Breast epithelium (tissue), 4 donors: ENCODE measurements around the gene SYTL3. TPM values are rescaled to one million over a fixed set of nuclear protein-coding genes. Genes with fewer than 3 reads are reported as not detected.

Experiments
- DNase-seq, 2 donors: peaks; one replicate each; pipeline ENCODE4 v3.0.0-alpha.2; 2019; ENCODE audit warnings: low spot score in 2 of 2
- H3K27ac ChIP-seq, 2 donors: fragments of 200-600 bp; sonication (generic) in 1 of 2; one replicate each; pipeline ENCODE4 v1.5.1; 2016 to 2019; ENCODE audit warnings: mild to moderate bottlenecking in 1 of 2
- H3K27me3 ChIP-seq, 2 donors: fragments of 200-600 bp; sonication (generic) in 1 of 2; one replicate each; pipeline versions ENCODE4 v1.5.1 to v1.6.0; 2017 to 2019; ENCODE audit warnings: control low read depth in 1 of 2, mild to moderate bottlenecking in 1 of 2
- H3K36me3 ChIP-seq: fragments of 200-600 bp; one replicate; pipeline ENCODE4 v1.5.1; 2019
- H3K4me1 ChIP-seq, 2 donors: fragments of 200-600 bp; sonication (generic); one replicate each; pipeline ENCODE4 v1.5.1; 2016 to 2019; ENCODE audit warnings: control low read depth in 1 of 2
- H3K4me3 ChIP-seq, 3 donors: fragments of 200-600 bp; sonication (generic); 1 replicate in 2 of 3; 2 replicates in 1 of 3; pipeline ENCODE4 v1.5.1; 2016 to 2019; ENCODE audit warnings: mild to moderate bottlenecking in 3 of 3, moderate library complexity in 2 of 3
- H3K9me3 ChIP-seq, 2 donors: fragments of 200-600 bp; sonication (generic) in 1 of 2; one replicate each; pipeline ENCODE4 v1.5.1; 2016 to 2019; ENCODE audit warnings: control low read depth in 1 of 2
- CTCF ChIP-seq, 3 donors: fragments of 450-650 bp; IDR thresholded peaks; one replicate each; pipeline ENCODE4 v1.5.1; 2016 to 2017; ENCODE audit warnings: antibody characterized with exemption in 3 of 3, mild to moderate bottlenecking in 3 of 3, moderate library complexity in 3 of 3
- POLR2A ChIP-seq: fragments of 450-650 bp; IDR thresholded peaks from one replicate; pipeline ENCODE4 v1.6.1; 2016; ENCODE audit warnings: antibody characterized with exemption, mild to moderate bottlenecking, moderate library complexity
- POLR2AphosphoS5 ChIP-seq, 3 donors: sonication (generic); formaldehyde crosslinking; IDR thresholded peaks; one replicate each; pipeline ENCODE4 v1.6.1; 2017; ENCODE audit warnings: antibody characterized with exemption in 3 of 3
- intact Hi-C: fragments of 100-400 bp; cut with DNase I; formaldehyde crosslinking; loops from one replicate; pipeline ENCODE4 v1.15.1; 2023; ENCODE audit warnings: low total_unique reads
- total RNA-seq, 3 donors: library from RNA; depleted of rRNA; stranded (reverse); fragments of >200 nt; gene quantifications; one replicate each; pipeline ENCODE4 v1.1.0, GENCODE V29; 2016

Gene SYTL3
- total RNA-seq, 3 donors from 2014 or later: 5.2 to 8.0 (median 7.5) TPM

GRCh38 chr6:158703111-158703836 is 53.4 kb downstream of the SYTL3 start:
- H3K27ac ChIP-seq: no peak overlapping the region
- peak in 1 of 2 donors; percentile 59 for DNase-seq
- H3K9me3 ChIP-seq: no peaks in the 10 kb centered on the region
- intact Hi-C loops: no loop called here
- no peaks in the 10 kb centered on the region for H3K36me3 ChIP-seq
- H3K27me3 ChIP-seq: no peaks in the 10 kb centered on the region
- no peak for TF ChIP-seq CTCF (IDR thresholded peaks at IDR 0.05)
- no peak for TF ChIP-seq POLR2AphosphoS5 (IDR thresholded peaks at IDR 0.05)
- TF ChIP-seq POLR2A: no peak
- H3K4me3 ChIP-seq: no peak overlapping the region
- no peaks in the 10 kb centered on the region for H3K4me1 ChIP-seq

- Histone ChIP-seq H3K27me3 (no peaks in the 10 kb centered on the region), H3K36me3 (no peaks in the 10 kb centered on the region), H3K9me3 (no peaks in the 10 kb centered on the region), H3K4me1 (no peaks in the 10 kb centered on the region), H3K27ac (peak overlapping the region in 1 of 2 donors; percentile 18), H3K4me3 (peak overlapping the region; percentile 5 to 69 (median 43))
- intact Hi-C loops: no loop called here
- peak in 2 of 3 donors; percentile 7 to 60 for TF ChIP-seq POLR2AphosphoS5 (IDR thresholded peaks at IDR 0.05)
- TF ChIP-seq POLR2A: no peak
- peak; percentile 72 to 97 (median 96) for TF ChIP-seq CTCF (IDR thresholded peaks at IDR 0.05)
- peak; percentile 54 to 75 for DNase-seq
These were observed 54.3 kb downstream of the SYTL3 start for GRCh38 chr6:158703837-158704822.

GRCh38 chr6:158705386-158706126 is 55.7 kb downstream of the SYTL3 start:
- Histone ChIP-seq H3K4me3 (no peak overlapping the region), H3K36me3 (no peaks in the 10 kb centered on the region), H3K9me3 (no peaks in the 10 kb centered on the region), H3K27ac (no peak overlapping the region), H3K27me3 (no peaks in the 10 kb centered on the region), H3K4me1 (no peaks in the 10 kb centered on the region)
- intact Hi-C loops: no loop called here
- DNase-seq: no peak
- TF ChIP-seq CTCF (IDR thresholded peaks at IDR 0.05) (no peak), POLR2AphosphoS5 (IDR thresholded peaks at IDR 0.05) (no peak), POLR2A (no peak)

GRCh38 chr6:158706369-158706982 is 56.6 kb downstream of the SYTL3 start:
- no peak for DNase-seq
- H3K27me3 ChIP-seq: no peaks in the 10 kb centered on the region
- no peaks in the 10 kb centered on the region for H3K4me1 ChIP-seq
- H3K27ac ChIP-seq: peak overlapping the region in 1 of 2 donors; percentile 25
- intact Hi-C loops: no loop called here
- no peaks in the 10 kb centered on the region for H3K36me3 ChIP-seq
- no peaks in the 10 kb centered on the region for H3K9me3 ChIP-seq
- no peak overlapping the region for H3K4me3 ChIP-seq
- TF ChIP-seq POLR2AphosphoS5 (IDR thresholded peaks at IDR 0.05) (no peak), CTCF (IDR thresholded peaks at IDR 0.05) (peak in 2 of 3 donors; percentile 24 to 40), POLR2A (no peak)
